BE2C (cell line): ENCODE data around the gene MRPL50.

Source experiments
- DNase-seq: peaks from one replicate; pipeline ENCODE4 v3.0.0-alpha.2; 2020
- H3K27me3 ChIP-seq: fragments of 250-450 bp; sonication (Bioruptor Pico); 2 replicates; pipeline ENCODE4 v1.5.1; 2020; ENCODE audit warnings: mild to moderate bottlenecking
- H3K36me3 ChIP-seq: fragments of 250-450 bp; sonication (Bioruptor Pico); 2 replicates; pipeline ENCODE4 v1.5.1; 2020; ENCODE audit warnings: mild to moderate bottlenecking
- H3K4me1 ChIP-seq: fragments of 250-450 bp; sonication (Bioruptor Pico); 2 replicates; pipeline ENCODE4 v1.5.1; 2020
- H3K4me3 ChIP-seq: 2 replicates; pipeline ENCODE4 v1.5.1; 2011; ENCODE audit warnings: low read depth, low read length
- H3K9me3 ChIP-seq: fragments of 250-450 bp; sonication (Bioruptor Pico); 2 replicates; pipeline ENCODE4 v1.5.1; 2020
- TF ChIP-seq, protein P1 (sequence below): IDR thresholded peaks from 2 replicates; pipeline ENCODE4 v1.5.1; 2012; ENCODE audit warnings: mild to moderate bottlenecking, low read depth, low read length

Gene MRPL50

DNA sequence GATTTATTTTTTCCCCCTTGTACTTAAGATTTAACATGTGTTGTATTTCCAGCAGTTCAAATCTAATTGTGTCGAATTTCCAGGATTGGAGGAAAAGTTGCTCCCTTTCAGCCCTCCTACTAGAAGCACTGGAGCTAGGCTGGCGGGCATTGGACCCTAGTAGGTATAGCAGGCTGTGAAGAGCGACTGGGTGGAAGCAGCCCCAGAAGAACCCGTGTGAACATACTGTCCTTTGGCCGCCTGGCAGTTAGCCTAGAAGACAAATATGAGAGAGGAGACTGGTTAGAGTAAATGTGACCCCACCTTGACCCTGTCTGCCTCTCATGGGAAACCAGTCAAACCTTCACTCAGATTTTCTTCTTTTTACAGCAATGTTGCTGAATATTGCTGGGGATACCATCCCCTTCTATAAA is 23.2 kb upstream of the MRPL50 start:
- no peak for DNase-seq
- H3K4me3 ChIP-seq: no peak overlapping the region
- no peaks in the 10 kb centered on the region for H3K4me1 ChIP-seq
- TF ChIP-seq, protein P1, sequence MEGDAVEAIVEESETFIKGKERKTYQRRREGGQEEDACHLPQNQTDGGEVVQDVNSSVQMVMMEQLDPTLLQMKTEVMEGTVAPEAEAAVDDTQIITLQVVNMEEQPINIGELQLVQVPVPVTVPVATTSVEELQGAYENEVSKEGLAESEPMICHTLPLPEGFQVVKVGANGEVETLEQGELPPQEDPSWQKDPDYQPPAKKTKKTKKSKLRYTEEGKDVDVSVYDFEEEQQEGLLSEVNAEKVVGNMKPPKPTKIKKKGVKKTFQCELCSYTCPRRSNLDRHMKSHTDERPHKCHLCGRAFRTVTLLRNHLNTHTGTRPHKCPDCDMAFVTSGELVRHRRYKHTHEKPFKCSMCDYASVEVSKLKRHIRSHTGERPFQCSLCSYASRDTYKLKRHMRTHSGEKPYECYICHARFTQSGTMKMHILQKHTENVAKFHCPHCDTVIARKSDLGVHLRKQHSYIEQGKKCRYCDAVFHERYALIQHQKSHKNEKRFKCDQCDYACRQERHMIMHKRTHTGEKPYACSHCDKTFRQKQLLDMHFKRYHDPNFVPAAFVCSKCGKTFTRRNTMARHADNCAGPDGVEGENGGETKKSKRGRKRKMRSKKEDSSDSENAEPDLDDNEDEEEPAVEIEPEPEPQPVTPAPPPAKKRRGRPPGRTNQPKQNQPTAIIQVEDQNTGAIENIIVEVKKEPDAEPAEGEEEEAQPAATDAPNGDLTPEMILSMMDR: no peak
- 0 out of 2 replicates have a peak, but pooled peaks cover 2% of the 10 kb centered on the region for H3K27me3 ChIP-seq
- no peaks in the 10 kb centered on the region for H3K9me3 ChIP-seq
- H3K36me3 ChIP-seq: no peaks in the 10 kb centered on the region

DNA sequence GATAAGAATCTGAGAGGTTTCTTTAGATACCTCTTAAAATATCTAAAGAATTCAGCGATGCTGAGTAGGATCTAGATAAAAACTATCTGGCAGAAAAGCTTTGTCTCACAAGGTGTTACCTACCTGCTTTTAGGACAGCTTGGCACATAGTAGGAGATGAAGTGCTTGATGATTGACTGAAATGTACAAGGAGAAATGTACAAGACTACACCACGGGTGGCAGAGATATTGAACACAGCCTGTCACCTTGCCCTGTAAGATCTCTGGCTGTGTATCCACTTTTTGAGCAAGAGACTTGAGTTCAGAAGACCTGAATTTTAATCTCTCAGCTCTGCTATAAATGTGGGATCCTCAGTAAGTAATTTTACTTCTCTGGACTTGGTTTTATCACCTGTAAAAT is 21.4 kb upstream of the MRPL50 start:
- no peak overlapping the region for H3K4me3 ChIP-seq
- DNase-seq: no peak
- TF ChIP-seq, protein P1: no peak
- H3K9me3 ChIP-seq: no peaks in the 10 kb centered on the region
- H3K36me3 ChIP-seq: no peaks in the 10 kb centered on the region
- no peaks in the 10 kb centered on the region for H3K27me3 ChIP-seq
- H3K4me1 ChIP-seq: no peaks in the 10 kb centered on the region

DNA sequence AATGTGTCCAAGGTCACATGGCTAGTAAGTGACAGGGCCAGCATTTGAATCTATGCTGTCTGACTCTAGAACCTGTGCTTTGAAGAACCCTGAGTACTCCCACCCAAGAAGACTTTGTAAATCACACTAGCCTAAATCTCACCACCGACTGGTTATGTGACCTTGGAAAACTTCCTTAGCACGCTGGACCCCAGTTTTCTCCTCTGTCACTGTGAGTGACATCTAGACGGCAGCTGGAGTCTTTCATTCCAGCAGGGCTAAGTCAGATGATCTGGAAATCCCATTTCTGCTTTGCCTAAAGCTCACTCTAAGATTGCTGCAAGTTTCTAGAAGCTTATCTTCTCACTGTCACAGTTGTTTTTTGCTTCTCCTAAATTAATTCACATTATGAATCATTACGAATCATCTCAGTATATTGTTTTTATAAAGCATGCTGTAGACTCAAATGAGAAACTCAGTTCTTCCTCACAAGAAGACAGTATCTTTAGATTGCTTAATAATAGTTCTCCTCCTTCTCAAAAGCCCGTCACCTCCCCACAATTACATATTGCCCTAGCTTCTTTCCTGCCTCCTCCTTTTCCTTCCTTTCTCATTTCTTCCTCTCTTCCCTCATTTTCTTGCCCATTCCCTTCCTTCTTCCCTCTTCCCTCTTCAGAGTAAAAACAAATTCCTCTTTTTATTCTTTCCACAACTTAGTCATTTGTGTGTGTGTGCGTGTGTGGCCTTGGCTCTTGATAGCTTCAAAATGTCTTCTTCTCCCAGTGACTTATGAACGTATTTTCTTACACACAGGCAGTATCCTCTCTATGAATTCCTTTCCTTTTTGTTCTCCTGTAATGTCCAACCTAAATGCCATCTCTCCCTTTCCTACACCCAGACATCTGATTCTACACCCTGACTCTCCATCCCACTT is 20.4 kb upstream of the MRPL50 start:
- H3K27me3 ChIP-seq: no peaks in the 10 kb centered on the region
- no peak for DNase-seq
- no peaks in the 10 kb centered on the region for H3K4me1 ChIP-seq
- no peaks in the 10 kb centered on the region for H3K36me3 ChIP-seq
- no peaks in the 10 kb centered on the region for H3K9me3 ChIP-seq
- TF ChIP-seq, protein P1: no peak
- H3K4me3 ChIP-seq: no peak overlapping the region

DNA sequence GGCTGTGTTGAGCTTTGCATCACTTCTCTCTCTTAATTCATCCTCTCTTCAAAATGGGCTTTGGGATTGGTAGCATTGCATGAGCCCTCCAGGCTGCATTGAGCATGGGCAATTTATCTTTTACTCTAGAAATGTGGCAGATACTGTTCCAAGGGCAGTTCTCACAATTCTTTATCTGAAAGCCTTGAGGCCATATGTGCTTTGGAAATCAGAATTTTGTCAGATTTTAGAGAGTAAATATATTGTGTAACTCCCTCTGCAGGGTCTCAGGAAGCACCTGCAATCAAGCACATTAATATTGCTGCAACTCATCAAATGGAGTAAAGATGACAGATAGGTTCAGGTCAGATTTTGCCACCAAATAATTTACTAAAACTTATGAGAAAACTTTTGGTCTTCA is 19.6 kb upstream of the MRPL50 start:
- H3K9me3 ChIP-seq: no peaks in the 10 kb centered on the region
- no peak for DNase-seq

DNA sequence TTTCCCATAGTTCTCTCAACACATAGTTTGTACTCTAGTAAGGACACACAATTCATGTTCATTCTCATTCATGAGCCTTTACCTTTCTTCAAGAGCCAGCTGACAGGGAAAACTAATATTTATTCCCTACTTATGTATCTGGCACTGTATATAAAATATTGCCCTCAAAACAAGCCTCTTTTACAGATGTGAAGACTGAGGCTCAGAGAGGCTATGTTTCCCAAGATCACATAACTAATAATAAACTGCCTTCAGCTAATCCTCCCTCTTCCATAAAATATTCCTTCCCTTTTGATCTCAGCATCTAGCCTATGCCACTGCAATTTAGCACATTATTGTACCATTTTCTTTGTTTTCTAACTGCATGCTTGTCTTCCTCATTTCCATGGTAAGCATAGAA is 19.0 kb upstream of the MRPL50 start:
- Histone ChIP-seq H3K36me3 (no peaks in the 10 kb centered on the region), H3K4me3 (no peak overlapping the region), H3K9me3 (no peaks in the 10 kb centered on the region), H3K27me3 (no peaks in the 10 kb centered on the region), H3K4me1 (no peaks in the 10 kb centered on the region)
- DNase-seq: no peak
- TF ChIP-seq, protein P1: no peak

More for the DNA sequence above, 19.6 kb upstream of the MRPL50 start:
- H3K4me3 ChIP-seq: no peak overlapping the region
- TF ChIP-seq, protein P1: no peak
- no peaks in the 10 kb centered on the region for H3K4me1 ChIP-seq
- no peaks in the 10 kb centered on the region for H3K27me3 ChIP-seq
- no peaks in the 10 kb centered on the region for H3K36me3 ChIP-seq

DNA sequence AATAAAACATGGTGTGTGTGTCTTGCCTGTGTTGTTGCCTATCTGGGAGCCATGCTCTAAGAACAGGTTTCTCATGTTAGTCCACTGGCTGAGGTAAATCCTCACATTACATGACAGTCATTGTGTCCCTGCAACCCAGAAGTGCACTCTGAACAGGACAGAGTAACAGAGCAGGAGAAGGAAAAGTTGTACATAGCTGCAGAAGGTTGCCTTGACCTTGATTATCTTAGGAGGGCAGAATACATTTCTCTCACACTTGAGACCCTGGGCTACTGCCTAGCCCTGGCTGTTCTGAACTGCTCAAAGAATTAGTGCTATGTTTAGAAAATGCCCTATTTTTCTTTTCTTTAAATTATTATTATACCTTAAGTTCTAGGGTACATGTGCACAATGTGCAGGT is 17.2 kb upstream of the MRPL50 start:
- TF ChIP-seq, protein P1: no peak
- Histone ChIP-seq H3K4me1 (no peaks in the 10 kb centered on the region), H3K9me3 (peaks cover 4% of the 10 kb centered on the region), H3K27me3 (no peaks in the 10 kb centered on the region), H3K4me3 (no peak overlapping the region), H3K36me3 (no peaks in the 10 kb centered on the region)
- no peak for DNase-seq
